GM21619 (cell line): ENCODE results near the gene CCDC152.
"Not testable (repeated sequence)": the region's sequence is repeated elsewhere in the genome, so short reads cannot be mapped to it uniquely, and the experiment has no call there.

Experiments
- ATAC-seq: cut with Tn5 transposase; IDR thresholded peaks from one replicate; pipeline ENCODE4 v1.9.1; 2021; ENCODE audit not compliant: unreplicated experiment

The CCDC152 gene

GRCh38 chr5:42756606-42757601, at the start of gene CCDC152:
Gene CCDC152, plus strand, starts transcription at chr5:42756818. Its CDS starts 2,304 bp downstream, at chr5:42759122.
- peak; percentile 74 for ATAC-seq

GRCh38 chr5:42715785-42716184, 40.8 kb upstream of the CCDC152 start:
- no peak for ATAC-seq

- peak; percentile 90 for ATAC-seq
Observed at GRCh38 chr5:42718591-42718990, 38.0 kb upstream of the CCDC152 start.

GRCh38 chr5:42719034-42719433, 37.6 kb upstream of the CCDC152 start:
- no peak for ATAC-seq

DNA sequence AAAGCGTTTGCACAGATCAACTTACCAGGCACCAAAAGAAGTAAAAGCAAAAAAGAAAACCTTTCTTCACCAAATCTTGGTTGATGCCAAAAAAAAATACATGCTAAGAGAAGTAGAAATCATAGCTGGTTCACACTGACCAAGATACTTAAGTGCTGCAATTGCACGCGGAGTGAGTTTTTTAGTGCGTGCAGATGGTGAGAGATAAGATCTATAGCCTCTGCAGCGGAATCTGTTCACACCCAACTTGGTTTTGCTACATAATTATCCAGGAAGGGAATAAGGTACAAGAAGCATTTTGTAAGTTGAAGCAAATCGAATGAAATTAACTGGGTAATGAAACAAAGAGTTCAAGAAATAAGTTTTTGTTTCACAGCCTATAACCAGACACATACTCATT, 36.4 kb upstream of the CCDC152 start:
- ATAC-seq: no peak

DNA sequence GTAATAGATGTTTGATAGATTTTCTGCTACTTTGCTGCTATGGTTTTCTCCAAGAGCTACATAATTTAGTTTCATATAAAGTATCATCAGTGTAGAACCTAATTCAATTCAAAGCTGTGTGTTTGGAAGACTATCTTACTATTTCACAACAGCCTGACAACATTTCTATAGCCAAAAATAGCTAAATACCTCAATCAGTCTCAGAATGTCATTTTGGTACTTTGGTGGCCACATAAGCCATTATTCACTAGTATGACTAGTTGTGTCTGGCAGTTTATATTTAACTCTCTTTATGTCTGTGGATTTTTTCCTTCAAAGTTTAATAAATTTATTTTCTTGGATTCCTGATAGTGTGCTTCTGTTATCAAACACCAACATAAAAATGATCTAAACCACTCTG, 35.1 kb upstream of the CCDC152 start:
- no peak for ATAC-seq

DNA sequence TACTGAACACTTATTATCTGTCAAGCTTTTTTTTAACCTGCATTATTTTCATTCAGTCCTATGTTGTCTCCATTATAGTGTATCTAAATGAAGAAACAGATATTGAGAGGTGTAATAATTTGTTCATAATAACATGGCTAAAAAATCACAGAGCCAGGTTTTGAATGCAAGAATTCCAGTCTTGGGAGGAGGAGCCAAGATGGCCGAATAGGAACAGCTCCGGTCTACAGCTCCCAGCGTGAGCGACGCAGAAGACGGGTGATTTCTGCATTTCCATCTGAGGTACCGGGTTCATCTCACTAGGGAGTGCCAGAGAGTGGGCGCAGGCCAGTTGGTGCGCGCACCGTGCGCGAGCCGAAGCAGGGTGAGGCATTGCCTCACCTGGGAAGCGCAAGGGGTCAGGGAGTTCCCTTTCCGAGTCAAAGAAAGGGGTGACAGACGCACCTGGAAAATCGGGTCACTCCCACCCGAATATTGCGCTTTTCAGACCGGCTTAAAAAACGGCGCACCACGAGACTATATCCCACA, 22.0 kb upstream of the CCDC152 start:
- ATAC-seq: not testable (repeated sequence)

GRCh38 chr5:42740920-42741319, 15.7 kb upstream of the CCDC152 start:
- ATAC-seq: no peak

DNA sequence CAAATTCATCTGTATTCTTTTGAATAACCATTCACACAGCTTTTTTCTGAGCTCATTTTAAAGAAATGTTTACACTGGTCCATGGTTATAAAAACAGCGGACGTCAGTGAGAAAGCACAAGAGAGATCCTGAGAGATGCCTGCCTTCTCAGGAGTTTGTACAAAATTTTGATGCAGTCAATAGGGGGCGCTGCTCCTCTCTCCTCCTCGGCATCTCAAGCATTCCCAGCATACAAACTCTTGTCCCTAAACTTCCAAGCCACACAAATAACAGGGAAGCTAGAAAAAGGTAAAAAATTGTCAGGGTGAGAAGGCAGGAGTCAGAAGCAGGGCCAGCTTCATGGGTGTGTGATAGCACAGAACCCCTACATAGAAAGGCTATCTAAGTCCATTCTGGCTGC, 11.2 kb upstream of the CCDC152 start:
- ATAC-seq: no peak

- no peak for ATAC-seq
Observed at GRCh38 chr5:42745856-42746255, 10.8 kb upstream of the CCDC152 start.

- no peak for ATAC-seq
Observed at GRCh38 chr5:42749020-42749419, 7.6 kb upstream of the CCDC152 start.

GRCh38 chr5:42750507-42750906, 6.1 kb upstream of the CCDC152 start:
- no peak for ATAC-seq

- no peak for ATAC-seq
Observed at GRCh38 chr5:42751044-42751443, 5.6 kb upstream of the CCDC152 start.

GRCh38 chr5:42753099-42753498, 3.5 kb upstream of the CCDC152 start:
- no peak for ATAC-seq

DNA sequence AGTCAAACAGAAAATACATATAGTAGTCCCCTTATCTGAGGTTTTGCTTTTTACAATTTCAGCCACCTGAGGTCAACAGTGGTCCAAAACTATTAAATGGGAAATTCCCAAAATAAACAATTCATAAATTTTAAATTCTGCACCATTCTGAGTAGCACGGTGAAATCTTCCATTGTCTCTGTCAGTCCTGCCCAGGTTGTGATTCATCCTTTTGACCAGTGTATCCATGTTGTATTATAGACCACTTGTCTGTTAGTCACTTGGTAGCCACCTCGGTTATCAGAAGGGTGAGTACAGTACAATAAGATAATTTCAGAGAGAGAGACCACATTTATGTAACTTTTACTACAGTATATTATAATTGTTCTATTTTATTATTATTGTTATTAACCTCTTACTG, 2.8 kb downstream of the CCDC152 start:
- no peak for ATAC-seq

GRCh38 chr5:42760426-42760825, 3.8 kb downstream of the CCDC152 start:
- ATAC-seq: no peak

- no peak for ATAC-seq
Observed at GRCh38 chr5:42761791-42762190, 5.2 kb downstream of the CCDC152 start.

DNA sequence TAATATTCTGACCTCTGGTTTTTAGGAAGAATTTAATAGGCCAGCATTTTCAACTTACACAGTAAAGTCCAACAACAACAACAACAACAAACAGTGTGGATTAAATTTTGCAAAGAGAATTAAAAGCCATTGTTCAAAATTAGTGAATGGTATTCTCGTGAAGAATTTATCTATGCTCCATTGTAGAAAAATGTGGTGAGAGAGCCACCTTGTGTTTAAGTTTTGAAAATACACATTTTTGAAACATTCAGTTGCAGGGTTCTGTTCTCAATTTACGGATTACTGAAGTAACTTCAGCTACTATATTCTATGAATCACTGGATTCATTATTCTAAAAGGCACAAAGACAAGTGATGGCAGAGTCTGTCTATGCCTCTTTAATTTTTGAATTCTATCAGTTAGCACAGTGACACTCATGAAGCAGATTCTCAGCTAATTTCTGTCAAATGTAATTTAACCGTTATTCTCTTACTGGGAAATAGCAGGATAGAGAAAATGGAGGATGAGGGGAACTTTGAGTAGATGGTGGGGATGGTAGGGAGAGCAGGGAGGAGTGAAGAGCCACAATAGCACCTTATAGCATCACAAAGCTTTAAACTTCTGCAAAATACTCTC, 11.0 kb downstream of the CCDC152 start:
- ATAC-seq: no peak

DNA sequence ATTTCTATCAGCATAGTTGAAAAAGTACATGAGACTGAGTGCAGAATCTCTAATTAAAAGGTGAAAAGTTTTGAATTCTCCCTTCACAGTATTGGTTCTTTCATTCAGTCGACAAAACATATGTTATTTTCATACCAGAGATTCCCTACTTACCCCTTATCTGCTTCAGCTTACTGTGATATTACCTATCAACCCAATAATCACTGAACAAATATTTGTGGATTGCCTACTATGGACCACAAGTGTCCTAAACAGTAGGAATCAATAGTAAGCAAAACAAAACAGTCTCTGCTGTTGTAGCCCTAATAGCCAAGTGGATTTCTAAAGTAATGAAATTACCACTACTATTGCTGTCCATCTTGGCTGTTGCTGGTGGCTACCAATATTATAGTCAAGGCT, 11.5 kb downstream of the CCDC152 start:
- ATAC-seq: no peak

DNA sequence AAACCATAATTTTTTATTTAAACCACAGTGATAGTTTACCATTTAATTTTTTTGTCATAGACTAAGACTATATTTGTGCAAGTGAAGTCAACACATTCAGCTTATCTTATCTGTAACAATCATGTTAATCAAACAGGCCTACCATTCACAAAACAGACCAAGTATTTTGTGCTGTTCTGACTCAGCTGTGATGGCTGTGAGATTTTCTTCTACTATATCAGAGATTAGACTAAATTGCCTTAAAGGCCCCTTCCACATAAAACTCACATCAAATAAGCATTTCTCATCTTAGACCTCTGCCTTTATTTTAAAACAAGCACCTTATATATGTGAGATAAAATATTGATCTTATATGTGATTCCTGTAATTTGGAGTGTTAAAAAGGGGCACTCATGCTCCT, 13.4 kb downstream of the CCDC152 start:
- ATAC-seq: no peak

GRCh38 chr5:42772265-42772993, 15.8 kb downstream of the CCDC152 start:
- ATAC-seq: no peak
